IPS-NIHi7 (cell line): ENCODE measurements around the gene TBXAS1.
A peak's percentile ranks its signal among the peaks of the same experiment; 100 is the strongest.
"Not testable (repeated sequence)": the region's sequence is repeated elsewhere in the genome, so short reads cannot be mapped to it uniquely, and the experiment has no call there.

Experiments used
- DNase-seq: peaks from one replicate; pipeline ENCODE4 v3.0.0; 2012; ENCODE audit warnings: mixed read lengths; ENCODE audit errors: extremely low spot score

TBXAS1 gene

GRCh38 chr7:139914306-139915267, 85.5 kb downstream of the TBXAS1 start:
- DNase-seq = no peak

- DNase-seq = no peak
Observed at GRCh38 chr7:139915268-139915863, 86.3 kb downstream of the TBXAS1 start.

GRCh38 chr7:139915864-139916716, 87.0 kb downstream of the TBXAS1 start:
- DNase-seq = peak; percentile 7

- no peak for DNase-seq
Observed at GRCh38 chr7:139916717-139917395, 87.8 kb downstream of the TBXAS1 start.

GRCh38 chr7:139917851-139918250, 88.8 kb downstream of the TBXAS1 start:
- no peak for DNase-seq

- DNase-seq = no peak
Observed at GRCh38 chr7:139918480-139918879, 89.4 kb downstream of the TBXAS1 start.

GRCh38 chr7:139923090-139923489, 94.0 kb downstream of the TBXAS1 start:
- no peak for DNase-seq

- DNase-seq = no peak
Observed at GRCh38 chr7:139924461-139924860, 95.4 kb downstream of the TBXAS1 start.

- DNase-seq = not testable (repeated sequence)
Observed at GRCh38 chr7:139929221-139929620, 100.2 kb downstream of the TBXAS1 start.

GRCh38 chr7:139930286-139930965, 101.4 kb downstream of the TBXAS1 start:
- DNase-seq = no peak

- no peak for DNase-seq
Observed at GRCh38 chr7:139931190-139931934, 102.3 kb downstream of the TBXAS1 start.

GRCh38 chr7:139932531-139932930, 103.5 kb downstream of the TBXAS1 start:
- DNase-seq = no peak

- DNase-seq = no peak
Observed at GRCh38 chr7:139936760-139937310, 107.8 kb downstream of the TBXAS1 start.

- no peak for DNase-seq
Observed at GRCh38 chr7:139937715-139938114, 108.7 kb downstream of the TBXAS1 start.

- DNase-seq = no peak
Observed at GRCh38 chr7:139940866-139941265, 111.8 kb downstream of the TBXAS1 start.

GRCh38 chr7:139941421-139941820, 112.4 kb downstream of the TBXAS1 start:
- DNase-seq = no peak

GRCh38 chr7:139941866-139942265, 112.8 kb downstream of the TBXAS1 start:
- no peak for DNase-seq

- no peak for DNase-seq
Observed at GRCh38 chr7:139942636-139943035, 113.6 kb downstream of the TBXAS1 start.

- no peak for DNase-seq
Observed at GRCh38 chr7:139943401-139943800, 114.3 kb downstream of the TBXAS1 start.

- no peak for DNase-seq
Observed at GRCh38 chr7:139944248-139944647, 115.2 kb downstream of the TBXAS1 start.
